HepG2 (cell line): ENCODE measurements around the gene SLCO2A1. TPM values are rescaled to one million over a fixed set of nuclear protein-coding genes. Genes with fewer than 3 reads are reported as not detected.

Experiments
- ATAC-seq: fragments of 200-7000 bp; cut with Tn5 transposase; 3 replicates; pipeline ENCODE4 v1.9.1; 2020; ENCODE audit warnings: mild to moderate bottlenecking, moderate library complexity
- BruUV-seq: library from RNA; stranded (reverse); fragments of 400-500 nt; replicated peaks from 2 replicates; lab custom pipeline; 2021; lab: Mats Ljungman, UMichigan
- CTCF ChIA-PET: fragments of 300-600 bp; formaldehyde crosslinking; extraction: SDS; loops from one replicate; lab custom pipeline; 2021; ENCODE audit warnings: low total read pairs, inconsistent platforms, low intra/inter-chr PET ratio; lab: Yijun Ruan, JAX
- POLR2A ChIA-PET: fragments of 350-600 bp; sonication (Branson Sonifier 250); formaldehyde crosslinking; loops from one replicate; lab custom pipeline; 2020; ENCODE audit warnings: antibody characterized with exemption, inconsistent platforms; lab: Yijun Ruan, JAX
- DNase-seq: peaks from one replicate; pipeline ENCODE4 v3.0.0-alpha.2; 2015; ENCODE audit warnings: low spot score
- FAIRE-seq: peaks from 3 replicates; lab custom pipeline; 2011; peaks lifted over from hg19 to GRCh38; lab: Jason Lieb, UNC
- H2AFZ ChIP-seq: one replicate; pipeline ENCODE4 v1.6.1; 2011; ENCODE audit warnings: low read length, inconsistent platforms
- H3K27ac ChIP-seq: fragments of 300-600 bp; 3 replicates; pipeline ENCODE4 v1.8.0; 2011; ENCODE audit warnings: mixed run types, mild to moderate bottlenecking, mixed read lengths, low read length, inconsistent platforms; ENCODE audit not compliant: insufficient read depth; ENCODE audit errors: extremely low read length
- H3K27me3 ChIP-seq, 2 experiments: fragments of 200-600 bp in 1 of 2; 2 replicates in 1 of 2; 3 replicates in 1 of 2; pipeline versions ENCODE4 v1.6.0 to v1.8.0; 2011; ENCODE audit warnings: low read length in 2 of 2, mild to moderate bottlenecking in 2 of 2, moderate library complexity in 2 of 2, inconsistent platforms in 1 of 2; ENCODE audit not compliant: insufficient read depth in 2 of 2, control insufficient read depth in 1 of 2
- H3K36me3 ChIP-seq, 2 experiments: fragments of 200-600 bp in 1 of 2; replicated peaks in 1 of 2; 2 replicates in 1 of 2; 3 replicates in 1 of 2; pipeline versions ENCODE4 v1.5.1 to v1.8.0; 2011; ENCODE audit warnings: low read length in 2 of 2, inconsistent platforms in 1 of 2; ENCODE audit not compliant: insufficient read depth in 2 of 2, control insufficient read depth in 1 of 2
- H3K4me1 ChIP-seq: 2 replicates; pipeline ENCODE4 v1.5.1; 2012; ENCODE audit warnings: low read length, inconsistent platforms; ENCODE audit not compliant: insufficient read depth
- H3K4me2 ChIP-seq: 2 replicates; pipeline ENCODE4 v1.6.0; 2011; ENCODE audit warnings: low read depth, low read length, inconsistent platforms
- H3K4me3 ChIP-seq, 3 experiments: fragments of 200-600 bp in 1 of 3; sonication (generic), shearing (Covaris generic) in 1 of 3; replicated peaks in 1 of 3; 2 replicates each; pipeline ENCODE4 v1.5.1; 2011 to 2016; ENCODE audit warnings: low read length in 3 of 3, inconsistent platforms in 2 of 3, low read depth in 2 of 3, mild to moderate bottlenecking in 2 of 3, control low read depth in 1 of 3, mixed read lengths in 1 of 3; ENCODE audit not compliant: insufficient read depth in 1 of 3
- H3K79me2 ChIP-seq: one replicate; pipeline ENCODE4 v1.6.1; 2011; ENCODE audit warnings: low read length, inconsistent platforms; ENCODE audit not compliant: insufficient read depth
- H3K9ac ChIP-seq: 2 replicates; pipeline ENCODE4 v1.6.0; 2011; ENCODE audit warnings: mild to moderate bottlenecking, low read depth, low read length, inconsistent platforms; ENCODE audit not compliant: insufficient read depth
- H3K9me3 ChIP-seq: 2 replicates; pipeline ENCODE4 v1.5.1; 2012; ENCODE audit warnings: mild to moderate bottlenecking, low read length
- H4K20me1 ChIP-seq: 2 replicates; pipeline ENCODE4 v1.6.0; 2011; ENCODE audit warnings: inconsistent platforms, mild to moderate bottlenecking, low read length, moderate library complexity; ENCODE audit not compliant: insufficient read depth
- FOSL2 ChIP-seq: sonication (generic); formaldehyde crosslinking; IDR thresholded peaks from 2 replicates; pipeline ENCODE4 v1.4.0; 2020; ENCODE audit warnings: missing genetic modification reagents
- HINFP ChIP-seq: sonication (generic); formaldehyde crosslinking; IDR thresholded peaks from 2 replicates; pipeline ENCODE4 v1.4.0; 2020; ENCODE audit warnings: low read depth, mild to moderate bottlenecking, missing genetic modification reagents
- KDM1A ChIP-seq: IDR thresholded peaks from 2 replicates; pipeline ENCODE4 v1.6.1; 2016; ENCODE audit warnings: missing compliant biosample characterization
- MAFK ChIP-seq, 2 experiments: IDR thresholded peaks in 1 of 2; conservative IDR thresholded peaks in 1 of 2; 2 replicates each; pipeline ENCODE4 v1.6.1; 2011; ENCODE audit warnings: improper control_type of control experiment in 2 of 2, low read length in 2 of 2
- MIER3 ChIP-seq: IDR thresholded peaks from 2 replicates; pipeline ENCODE4 v1.6.1; 2016; ENCODE audit warnings: missing compliant biosample characterization, borderline replicate concordance
- NFYC ChIP-seq: IDR thresholded peaks from 2 replicates; pipeline ENCODE4 v1.6.1; 2016; ENCODE audit warnings: missing genetic modification reagents, missing compliant biosample characterization
- TBX2 ChIP-seq: sonication (generic); formaldehyde crosslinking; IDR thresholded peaks from 2 replicates; pipeline ENCODE4 v1.5.0; 2020; ENCODE audit warnings: missing genetic modification reagents, mild to moderate bottlenecking, borderline replicate concordance
- TOE1 ChIP-seq: sonication (generic); formaldehyde crosslinking; IDR thresholded peaks from 2 replicates; pipeline ENCODE4 v1.4.0; 2020; ENCODE audit warnings: mild to moderate bottlenecking, missing genetic modification reagents
- ZFP91 ChIP-seq: sonication (generic); formaldehyde crosslinking; IDR thresholded peaks from 2 replicates; pipeline ENCODE4 v1.9.0; 2022; ENCODE audit warnings: missing genetic modification reagents, mild to moderate bottlenecking, borderline replicate concordance
- ZNF142 ChIP-seq: sonication (generic); formaldehyde crosslinking; IDR thresholded peaks from 2 replicates; pipeline ENCODE4 v1.4.0; 2020; ENCODE audit warnings: missing genetic modification reagents
- ZNF367 ChIP-seq: sonication (generic); formaldehyde crosslinking; IDR thresholded peaks from 2 replicates; pipeline ENCODE4 v1.4.0; 2020; ENCODE audit warnings: missing genetic modification reagents, borderline replicate concordance
- ZSCAN31 ChIP-seq: sonication (generic); formaldehyde crosslinking; IDR thresholded peaks from 2 replicates; pipeline ENCODE4 v1.5.0; 2020; ENCODE audit warnings: low read depth, mild to moderate bottlenecking, missing genetic modification reagents
- WGBS: methylation state at CpG from one replicate; pipeline ENCODE4 v1.1.6; 2017; ENCODE audit warnings: low lambda C conversion rate; 5-methylcytosine and 5-hydroxymethylcytosine counted together
- in situ Hi-C: cut with HindIII; loops from 2 replicates; pipeline ENCODE4 v1.10.0; 2017; ENCODE audit warnings: low pct_unique_long_range_greater_than_20kb; ENCODE audit not compliant: extremely low pct_ligation_motif_present
- intact Hi-C: fragments of 100-400 bp; cut with micrococcal nuclease; formaldehyde crosslinking; loops from one replicate; pipeline ENCODE4 v1.10.0; 2022; ENCODE audit not compliant: unreplicated experiment
- polyA plus RNA-seq, 8 experiments: library from polyadenylated mRNA; depleted of rRNA in 3 of 8; stranded (reverse) in 7 of 8; unstranded in 1 of 8; fragments of >200 nt; fragmentation: Illumina TruSeq in 4 of 8; extraction: Trizol in 4 of 8; gene quantifications; 2 replicates each; pipeline versions ENCODE4 v1.2.1 to v1.2.3, GENCODE V29; 2011 to 2016; ENCODE audit warnings: low read depth in 4 of 8, missing spikeins in 1 of 8, mixed read lengths in 1 of 8; ENCODE audit not compliant: insufficient read depth in 1 of 8
- total RNA-seq, 5 experiments: library from RNA; depleted of rRNA; stranded (reverse); fragments of >200 nt; fragmentation: Illumina TruSeq; extraction: Trizol; gene quantifications; 2 replicates each; pipeline ENCODE4 v1.2.3, GENCODE V29; 2016; ENCODE audit warnings: low read depth in 1 of 5

The SLCO2A1 gene
- total and polyA plus RNA-seq, 2 of the 13 experiments (the other 11 are each of a cell fraction or from before 2014, with no cell fraction given): 0.04 TPM; not detected in 1

- no peak for TF ChIP-seq FOSL2 (CRISPR knock-in tag)
- no peak for TF ChIP-seq ZNF367
- no peak for TF ChIP-seq ZFP91 (CRISPR knock-in tag)
- TF ChIP-seq TBX2 (CRISPR knock-in tag): no peak
- TF ChIP-seq TOE1 (CRISPR knock-in tag): no peak
- no peak for TF ChIP-seq KDM1A (CRISPR knock-in tag)
- TF ChIP-seq, all 625 proteins: peak for 0
Measured at GRCh38 chr3:133987948-133988484, 41.7 kb downstream of the SLCO2A1 start (continued).

GRCh38 chr3:133987136-133987535 is 42.6 kb downstream of the SLCO2A1 start:
- Histone ChIP-seq H3K79me2 (no peaks in the 10 kb centered on the region), H4K20me1 (no peaks in the 10 kb centered on the region), H3K27me3 (peaks cover 0 to 26% of the 10 kb centered on the region in 2 experiments; a peak in 1 of 5 replicates), H3K27ac (no peak overlapping the region), H3K4me3 (no peak overlapping the region), H3K9ac (no peak overlapping the region), H3K36me3 (no peaks in the 10 kb centered on the region), H3K4me2 (no peak overlapping the region), H2AFZ (no peak overlapping the region), H3K9me3 (no peaks in the 10 kb centered on the region), H3K4me1 (no peaks in the 10 kb centered on the region)
- POLR2A ChIA-PET: no interaction called here
- ATAC-seq: no peak
- in situ Hi-C loops (no loop called here), intact Hi-C loops (no loop called here)
- no peak for DNase-seq
- FAIRE-seq: no peak
- BruUV-seq: no TSS peak
- TF ChIP-seq MIER3 (CRISPR knock-in tag) (no peak), MAFK (conservative IDR thresholded peaks at IDR 0.05 in 1 of 2, IDR thresholded peaks at IDR 0.05 in 1 of 2; ENCODE audit: low read length in 2 of 2) (no peak), ZSCAN31 (CRISPR knock-in tag) (no peak), NFYC (CRISPR knock-in tag) (no peak), HINFP (no peak), ZNF142 (CRISPR knock-in tag) (no peak)
- CTCF ChIA-PET: no interaction called here
- WGBS: 23% methylated on average over 8 of the region's 8 CpGs
